Neural progenitor cell (in vitro differentiated cells): ENCODE data around the gene CARTPT. TPM values are rescaled to one million over a fixed set of nuclear protein-coding genes. Genes with fewer than 3 reads are reported as not detected.

Experiments used
- DNase-seq: peaks from one replicate; pipeline ENCODE4 v3.0.0-alpha.2; 2016; ENCODE audit warnings: low spot score
- H2AFZ ChIP-seq: fragments of 200-600 bp; sonication (generic); replicated peaks from 2 replicates; pipeline ENCODE4 v1.6.1; 2016; ENCODE audit warnings: antibody characterized with exemption
- H3F3A ChIP-seq: fragments of 200-600 bp; sonication (generic); 2 replicates; pipeline ENCODE4 v1.6.1; 2016; ENCODE audit warnings: antibody characterized with exemption, low read depth
- H3K27ac ChIP-seq: fragments of 200-600 bp; sonication (generic); 2 replicates; pipeline ENCODE4 v1.5.1; 2016; ENCODE audit warnings: mild to moderate bottlenecking
- H3K27me3 ChIP-seq: fragments of 200-600 bp; sonication (generic); 2 replicates; pipeline ENCODE4 v1.6.1; 2016; ENCODE audit warnings: mild to moderate bottlenecking, moderate library complexity
- H3K36me3 ChIP-seq: fragments of 200-600 bp; sonication (generic); 2 replicates; pipeline ENCODE4 v1.5.1; 2016
- H3K4me1 ChIP-seq: fragments of 200-600 bp; sonication (generic); 2 replicates; pipeline ENCODE4 v1.6.1; 2016; ENCODE audit warnings: mixed run types
- H3K4me2 ChIP-seq: fragments of 200-600 bp; sonication (generic); 2 replicates; pipeline ENCODE4 v1.6.1; 2016
- H3K4me3 ChIP-seq: fragments of 200-600 bp; sonication (generic); 2 replicates; pipeline ENCODE4 v1.5.1; 2016
- H3K79me2 ChIP-seq: fragments of 200-600 bp; sonication (generic); 2 replicates; pipeline ENCODE4 v1.6.1; 2016; ENCODE audit warnings: low read depth
- H3K9ac ChIP-seq: fragments of 200-600 bp; sonication (generic); 2 replicates; pipeline ENCODE4 v1.6.1; 2016
- H3K9me3 ChIP-seq: fragments of 200-600 bp; sonication (generic); 2 replicates; pipeline ENCODE4 v1.5.1; 2016; ENCODE audit warnings: low read depth
- H4K20me1 ChIP-seq: fragments of 200-600 bp; sonication (generic); 2 replicates; pipeline ENCODE4 v1.6.1; 2016; ENCODE audit warnings: low read depth
- H3K27ac Mint-ChIP-seq: 3 replicates; pipeline ENCODE4 v1.8.0; 2021; ENCODE audit warnings: mixed read lengths
- H3K27me3 Mint-ChIP-seq: 2 replicates; pipeline ENCODE4 v1.8.0; 2022; ENCODE audit warnings: low read depth, mild to moderate bottlenecking, inconsistent platforms, moderate library complexity, mixed read lengths; ENCODE audit not compliant: insufficient read depth
- H3K36me3 Mint-ChIP-seq: 3 replicates; pipeline ENCODE4 v1.8.0; 2021; ENCODE audit warnings: mixed read lengths
- H3K4me1 Mint-ChIP-seq: 3 replicates; pipeline ENCODE4 v1.8.0; 2021; ENCODE audit warnings: mixed read lengths
- H3K4me3 Mint-ChIP-seq: 3 replicates; pipeline ENCODE4 v1.8.0; 2021; ENCODE audit warnings: mild to moderate bottlenecking, moderate library complexity, mixed read lengths
- H3K9me3 Mint-ChIP-seq: 3 replicates; pipeline ENCODE4 v1.8.0; 2020; ENCODE audit warnings: mixed read lengths
- EZH2 ChIP-seq: fragments of 200-600 bp; sonication (generic); IDR thresholded peaks from 2 replicates; pipeline ENCODE4 v1.6.1; 2017; ENCODE audit warnings: antibody characterized with exemption, mild to moderate bottlenecking, moderate library complexity
- EZH2phosphoT487 ChIP-seq: fragments of 200-600 bp; sonication (generic); IDR thresholded peaks from 2 replicates; pipeline ENCODE4 v1.6.1; 2017; ENCODE audit warnings: antibody characterized with exemption
- total RNA-seq: library from RNA; depleted of rRNA; stranded (reverse); fragments of >200 nt; gene quantifications from 2 replicates; pipeline ENCODE4 v1.2.3, GENCODE V29; 2015; ENCODE audit warnings: low replicate concordance
- TF ChIP-seq, protein P1 (sequence below): fragments of 200-600 bp; sonication (generic); IDR thresholded peaks from 2 replicates; pipeline ENCODE4 v1.5.1; 2017; ENCODE audit warnings: antibody characterized with exemption, mild to moderate bottlenecking

CARTPT gene
- total RNA-seq, 1 donor from 2014 or later = not detected

DNA sequence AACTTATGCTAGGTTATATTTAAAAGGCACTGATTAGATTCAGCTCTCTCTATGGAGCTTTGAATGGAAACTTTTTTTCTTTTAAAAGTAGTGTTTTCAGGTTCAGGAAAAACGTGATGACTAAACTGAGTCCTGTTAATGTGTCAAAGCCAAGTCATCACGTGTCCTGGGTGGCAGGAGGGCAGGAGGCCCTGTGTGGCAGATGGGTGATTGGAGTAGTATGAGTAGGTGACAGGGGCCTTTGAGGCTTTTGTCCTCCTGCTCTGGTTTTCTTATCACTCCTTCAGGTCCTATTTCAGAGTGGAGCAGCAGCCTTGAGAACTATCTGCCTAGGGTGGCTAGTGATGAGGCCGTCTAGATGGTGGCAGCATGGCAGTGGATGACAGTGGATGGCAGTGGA is 17.7 kb upstream of the CARTPT start:
- no peaks in the 10 kb centered on the region for H3K36me3 Mint-ChIP-seq
- no peaks in the 10 kb centered on the region for H3K36me3 ChIP-seq
- H3K27me3 Mint-ChIP-seq = no peaks in the 10 kb centered on the region
- H3K79me2 ChIP-seq = no peaks in the 10 kb centered on the region
- DNase-seq = no peak
- H3K4me3 Mint-ChIP-seq = no peak overlapping the region
- H3K4me1 Mint-ChIP-seq = peaks cover 20% of the 10 kb centered on the region
- no peak overlapping the region for H3K27ac ChIP-seq
- H3K4me2 ChIP-seq = no peak overlapping the region
- peaks cover 10% of the 10 kb centered on the region for H3K4me1 ChIP-seq
- H3K9me3 Mint-ChIP-seq = no peaks in the 10 kb centered on the region
- no peak overlapping the region for H3K9ac ChIP-seq
- no peak overlapping the region for H2AFZ ChIP-seq
- no peaks in the 10 kb centered on the region for H3K27me3 ChIP-seq
- H3K4me3 ChIP-seq = no peak overlapping the region
- H3F3A ChIP-seq = no peaks in the 10 kb centered on the region
- H3K9me3 ChIP-seq = no peaks in the 10 kb centered on the region
- TF ChIP-seq EZH2phosphoT487 (no peak), EZH2 (no peak)
- TF ChIP-seq, protein P1, sequence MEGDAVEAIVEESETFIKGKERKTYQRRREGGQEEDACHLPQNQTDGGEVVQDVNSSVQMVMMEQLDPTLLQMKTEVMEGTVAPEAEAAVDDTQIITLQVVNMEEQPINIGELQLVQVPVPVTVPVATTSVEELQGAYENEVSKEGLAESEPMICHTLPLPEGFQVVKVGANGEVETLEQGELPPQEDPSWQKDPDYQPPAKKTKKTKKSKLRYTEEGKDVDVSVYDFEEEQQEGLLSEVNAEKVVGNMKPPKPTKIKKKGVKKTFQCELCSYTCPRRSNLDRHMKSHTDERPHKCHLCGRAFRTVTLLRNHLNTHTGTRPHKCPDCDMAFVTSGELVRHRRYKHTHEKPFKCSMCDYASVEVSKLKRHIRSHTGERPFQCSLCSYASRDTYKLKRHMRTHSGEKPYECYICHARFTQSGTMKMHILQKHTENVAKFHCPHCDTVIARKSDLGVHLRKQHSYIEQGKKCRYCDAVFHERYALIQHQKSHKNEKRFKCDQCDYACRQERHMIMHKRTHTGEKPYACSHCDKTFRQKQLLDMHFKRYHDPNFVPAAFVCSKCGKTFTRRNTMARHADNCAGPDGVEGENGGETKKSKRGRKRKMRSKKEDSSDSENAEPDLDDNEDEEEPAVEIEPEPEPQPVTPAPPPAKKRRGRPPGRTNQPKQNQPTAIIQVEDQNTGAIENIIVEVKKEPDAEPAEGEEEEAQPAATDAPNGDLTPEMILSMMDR = no peak
- no peak overlapping the region for H3K27ac Mint-ChIP-seq
- no peaks in the 10 kb centered on the region for H4K20me1 ChIP-seq

DNA sequence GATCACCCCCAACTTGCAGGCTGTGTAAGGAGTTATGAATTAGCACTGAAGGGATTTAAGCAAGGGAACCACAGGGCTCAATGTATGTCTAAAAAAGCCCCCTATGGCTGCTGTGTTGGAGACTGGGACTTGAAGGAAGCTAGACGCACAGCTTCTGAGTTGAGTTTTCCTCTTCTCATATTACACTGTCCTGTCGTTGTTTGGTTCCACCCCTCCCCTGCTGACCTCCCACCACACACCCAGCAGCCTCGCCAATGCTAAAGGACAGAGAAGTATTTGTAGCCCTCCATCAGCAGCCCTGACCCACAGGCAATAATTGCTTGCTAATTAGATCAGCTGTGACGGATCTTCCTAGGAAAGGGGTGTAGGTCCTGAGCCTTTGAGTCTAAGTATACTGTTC is 15.1 kb upstream of the CARTPT start:
- peak overlapping the region; percentile 8 for H3K4me2 ChIP-seq
- TF ChIP-seq, protein P1 = no peak
- TF ChIP-seq EZH2 (no peak), EZH2phosphoT487 (no peak)

DNA sequence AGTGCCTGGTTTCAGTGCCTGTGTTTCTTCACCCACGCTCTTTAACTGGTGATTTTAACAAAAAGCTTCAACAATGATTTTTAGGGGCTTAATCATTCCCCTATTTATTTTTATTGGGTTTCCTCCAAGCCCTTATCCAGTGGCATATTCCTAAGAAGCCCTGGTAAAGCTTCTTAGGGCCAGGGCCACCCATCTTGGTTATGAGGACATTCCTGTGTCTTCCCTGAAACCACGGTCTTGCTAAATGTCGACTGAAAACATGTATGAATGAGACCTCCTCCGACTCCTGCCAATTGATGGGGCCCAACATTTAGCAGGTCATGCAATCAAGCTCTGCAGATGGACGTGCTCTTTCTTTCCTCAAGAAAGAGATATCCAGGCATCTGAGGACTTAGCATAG is 13.7 kb upstream of the CARTPT start:
- Mint-ChIP-seq H3K36me3 (no peaks in the 10 kb centered on the region), H3K27me3 (peaks cover 4% of the 10 kb centered on the region), H3K27ac (no peak overlapping the region), H3K4me3 (no peak overlapping the region), H3K9me3 (no peaks in the 10 kb centered on the region), H3K4me1 (peaks cover 16% of the 10 kb centered on the region)
- Histone ChIP-seq H3K36me3 (no peaks in the 10 kb centered on the region), H3K79me2 (no peaks in the 10 kb centered on the region), H3F3A (no peaks in the 10 kb centered on the region), H3K4me2 (no peak overlapping the region), H2AFZ (no peak overlapping the region), H3K27me3 (peaks cover 4% of the 10 kb centered on the region), H3K4me3 (no peak overlapping the region), H3K9me3 (no peaks in the 10 kb centered on the region), H3K27ac (no peak overlapping the region), H3K9ac (no peak overlapping the region), H4K20me1 (no peaks in the 10 kb centered on the region), H3K4me1 (peaks cover 10% of the 10 kb centered on the region)
- TF ChIP-seq EZH2 = no peak
- TF ChIP-seq, protein P1 = no peak
- no peak for TF ChIP-seq EZH2phosphoT487
- DNase-seq = no peak

More for the DNA sequence above, 15.1 kb upstream of the CARTPT start:
- Histone ChIP-seq H3K4me3 (no peak overlapping the region), H4K20me1 (no peaks in the 10 kb centered on the region), H3K27ac (no peak overlapping the region), H3K4me1 (peaks cover 10% of the 10 kb centered on the region), H3K27me3 (peaks cover 4% of the 10 kb centered on the region), H2AFZ (peak overlapping the region; percentile 15), H3K9me3 (no peaks in the 10 kb centered on the region), H3K79me2 (no peaks in the 10 kb centered on the region), H3K36me3 (no peaks in the 10 kb centered on the region), H3F3A (no peaks in the 10 kb centered on the region), H3K9ac (no peak overlapping the region)
- no peaks in the 10 kb centered on the region for H3K9me3 Mint-ChIP-seq
- no peaks in the 10 kb centered on the region for H3K36me3 Mint-ChIP-seq
- DNase-seq = peak; percentile 53
- H3K27ac Mint-ChIP-seq = peak overlapping the region; percentile 50
- H3K4me3 Mint-ChIP-seq = no peak overlapping the region
- H3K27me3 Mint-ChIP-seq = peaks cover 4% of the 10 kb centered on the region
- H3K4me1 Mint-ChIP-seq = peaks cover 20% of the 10 kb centered on the region
